ENCODE results near the gene NCAPG2. TPM values are rescaled to one million over a fixed set of nuclear protein-coding genes. Genes with fewer than 3 reads are reported as not detected.

NCAPG2 gene
- total and polyA plus RNA-seq, 2 experiments from 2014 or later, result 15.6 to 17.3 TPM

DNA sequence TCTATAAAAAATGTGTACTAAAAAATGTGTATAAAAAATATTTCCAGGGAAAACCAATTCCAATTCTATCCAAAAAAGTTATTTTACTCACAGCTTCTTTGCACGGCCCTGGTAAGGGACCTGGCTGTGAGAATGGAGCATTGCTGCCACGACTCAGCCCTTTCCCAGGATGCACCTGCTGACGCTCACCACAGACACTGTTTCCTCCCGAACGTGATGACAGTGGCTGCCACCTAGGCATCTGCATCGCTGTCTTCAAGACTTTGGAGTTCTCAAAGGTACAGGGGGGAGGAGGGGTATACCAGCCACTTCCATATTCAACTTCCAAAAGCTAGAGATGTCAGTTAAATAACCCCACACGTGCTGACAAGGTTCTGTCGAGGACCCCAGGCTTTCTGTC, 93.1 kb downstream of the NCAPG2 start:
- Histone ChIP-seq H4K20me1 (ENCODE audit: insufficient read depth) (no peaks in the 10 kb centered on the region), H3K4me2 (ENCODE audit: unreplicated experiment) (no peak overlapping the region), H3K9me2 (ENCODE audit: insufficient read depth) (no peaks in the 10 kb centered on the region), H3K36me3 (ENCODE audit: low read depth) (no peaks in the 10 kb centered on the region), H3K9ac (no peak overlapping the region), H3K27me3 (replicated peaks; ENCODE audit: insufficient read depth) (no peaks in the 10 kb centered on the region), H3K9me3 (ENCODE audit: low read depth) (no peaks in the 10 kb centered on the region), H3F3A (ENCODE audit: insufficient read depth) (no peaks in the 10 kb centered on the region), H3K4me1 (ENCODE audit: insufficient read depth) (no peaks in the 10 kb centered on the region; the same call in none of the 2 replicates), H3K4me3 (no peak overlapping the region), H3K79me2 (ENCODE audit: insufficient read depth) (no peaks in the 10 kb centered on the region), H3K27ac (no peak overlapping the region), H2AFZ (no peak overlapping the region)
- WGBS, 2 experiments (ENCODE audit: low coverage in 1 of 2, low lambda C conversion rate in 2 of 2, missing lambda C conversion rate in 2 of 2), result 88 to 93% methylated on average over 8 of the region's 8 CpGs
- in situ Hi-C loops (cut with MboI), result no loop called here
- TF ChIP-seq EZH2phosphoT487 (IDR thresholded peaks at IDR 0.05; ENCODE audit: insufficient read depth, low read depth), result no peak
- no peak for TF ChIP-seq EZH2 (IDR thresholded peaks at IDR 0.05; ENCODE audit: insufficient read depth, poor library complexity, severe bottlenecking)
- DNase-seq, result no peak

DNA sequence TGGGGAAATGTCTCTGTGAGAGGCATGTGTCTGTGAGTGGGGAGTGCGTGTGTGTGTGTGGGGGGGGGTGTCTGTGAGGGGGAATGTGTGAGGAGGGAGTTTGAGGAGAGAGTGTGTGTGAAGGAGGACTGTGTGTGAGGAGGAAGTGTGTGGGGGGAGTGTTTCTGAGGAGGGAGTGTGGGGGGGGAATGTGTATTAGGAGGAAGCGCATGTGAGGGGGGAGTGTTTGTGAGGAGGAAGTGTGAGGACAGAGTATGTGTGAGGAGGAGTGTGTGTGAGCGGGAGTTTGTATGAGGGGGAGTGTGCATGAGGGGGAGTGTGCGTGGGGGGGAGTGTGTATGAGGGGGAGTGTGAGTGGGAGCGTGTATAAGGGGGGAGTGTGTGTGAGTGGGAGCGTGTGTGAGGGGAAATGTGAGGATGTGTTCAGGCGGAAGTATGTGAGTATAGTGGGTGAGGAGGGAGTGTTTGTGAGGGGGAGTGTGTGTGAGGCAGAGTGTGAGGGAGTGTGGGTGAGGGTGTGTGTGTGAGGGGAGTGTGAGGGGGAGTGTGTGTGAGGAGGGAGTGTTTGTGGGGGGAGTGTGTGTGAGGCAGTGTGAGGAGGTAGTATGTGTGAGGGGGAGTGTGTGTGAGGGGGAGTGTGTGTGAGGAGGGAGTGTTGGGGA, 95.2 kb downstream of the NCAPG2 start:
- Histone ChIP-seq H3K27me3 (replicated peaks; ENCODE audit: insufficient read depth) (no peaks in the 10 kb centered on the region), H3K9ac (no peak overlapping the region), H3K27ac (no peak overlapping the region), H3K79me2 (ENCODE audit: insufficient read depth) (no peaks in the 10 kb centered on the region), H3K36me3 (ENCODE audit: low read depth) (no peaks in the 10 kb centered on the region), H3K4me3 (no peak overlapping the region), H4K20me1 (ENCODE audit: insufficient read depth) (no peaks in the 10 kb centered on the region), H3K4me2 (ENCODE audit: unreplicated experiment) (no peak overlapping the region), H3K9me2 (ENCODE audit: insufficient read depth) (no peaks in the 10 kb centered on the region), H2AFZ (no peak overlapping the region), H3K4me1 (ENCODE audit: insufficient read depth) (no peaks in the 10 kb centered on the region), H3F3A (ENCODE audit: insufficient read depth) (no peaks in the 10 kb centered on the region), H3K9me3 (ENCODE audit: low read depth) (no peaks in the 10 kb centered on the region)
- 83 to 86% methylated on average over 1 to 7 of the region's 7 CpGs for whole genome bisulfite sequencing, 2 experiments (ENCODE audit: low coverage in 1 of 2, low lambda C conversion rate in 2 of 2, missing lambda C conversion rate in 2 of 2)
- DNase-seq, result no peak
- TF ChIP-seq EZH2phosphoT487 (IDR thresholded peaks at IDR 0.05; ENCODE audit: insufficient read depth, low read depth), result no peak
- no peak for TF ChIP-seq EZH2 (IDR thresholded peaks at IDR 0.05; ENCODE audit: insufficient read depth, poor library complexity, severe bottlenecking)
- in situ Hi-C loops (cut with MboI), result no loop called here

DNA sequence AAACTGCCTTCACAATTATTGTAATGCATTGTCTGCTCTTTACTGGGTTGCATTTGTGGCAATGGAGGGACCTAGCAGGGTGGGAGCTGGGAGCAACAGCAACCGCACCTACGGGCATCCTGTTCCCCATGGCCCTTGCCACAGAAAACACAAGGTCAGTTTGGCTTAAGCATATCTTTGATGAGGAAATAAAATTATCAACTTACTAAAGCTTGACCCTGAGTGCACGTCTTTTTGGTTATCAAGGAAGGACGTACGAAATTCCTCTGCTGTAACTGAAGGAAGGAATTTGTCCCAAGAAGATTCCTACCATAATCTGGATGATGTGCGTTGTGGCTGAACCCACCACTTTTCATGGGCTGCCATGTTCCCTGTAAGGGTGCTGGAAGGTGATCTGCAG, 97.0 kb downstream of the NCAPG2 start:
- no peaks in the 10 kb centered on the region for H3K79me2 ChIP-seq (ENCODE audit: insufficient read depth)
- 92 to 94% methylated on average over 6 of the region's 6 CpGs for WGBS, 2 experiments (ENCODE audit: low coverage in 1 of 2, low lambda C conversion rate in 2 of 2, missing lambda C conversion rate in 2 of 2)

DNA sequence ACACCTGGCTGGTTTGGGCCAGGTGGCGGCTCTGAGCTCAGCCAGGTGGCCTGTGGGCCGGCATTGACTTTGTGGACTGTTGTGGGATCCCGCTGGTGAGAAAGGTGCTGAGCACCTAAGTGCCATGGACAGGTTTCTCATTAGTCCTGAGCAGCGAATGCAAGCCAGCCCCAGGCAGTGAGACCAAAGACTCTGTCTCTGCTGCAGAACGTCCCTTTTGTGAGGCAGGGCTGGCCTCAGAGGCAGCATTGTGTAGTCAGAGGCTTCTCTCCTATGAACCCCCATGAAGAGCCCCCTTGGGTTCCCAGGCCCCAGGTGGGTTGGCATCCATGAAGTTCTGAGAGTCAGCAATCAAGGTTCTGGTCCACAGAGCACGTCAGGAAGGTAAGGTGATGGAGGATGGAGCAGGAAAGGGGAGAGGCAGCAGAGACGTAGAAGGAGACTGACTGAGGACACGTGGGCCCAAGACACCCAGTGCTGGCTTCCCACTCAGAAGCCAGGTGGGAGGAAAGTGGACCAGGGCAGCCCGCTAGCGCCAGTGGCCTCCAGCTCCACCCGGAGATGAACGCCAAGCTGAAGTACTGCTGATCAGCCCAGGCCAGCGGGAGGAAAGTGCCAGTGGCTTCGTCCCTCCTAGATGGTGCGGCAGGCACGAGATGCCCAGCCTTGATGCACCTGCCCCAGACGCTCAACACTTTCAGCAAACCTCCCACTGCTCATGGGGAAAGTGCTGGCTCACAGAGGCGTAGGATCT, 97.8 kb downstream of the NCAPG2 start:
- DNase-seq, result no peak
- TF ChIP-seq EZH2phosphoT487 (IDR thresholded peaks at IDR 0.05; ENCODE audit: insufficient read depth, low read depth) (no peak), EZH2 (IDR thresholded peaks at IDR 0.05; ENCODE audit: insufficient read depth, poor library complexity, severe bottlenecking) (no peak)
- no peaks in the 10 kb centered on the region for H3F3A ChIP-seq (ENCODE audit: insufficient read depth)

More for the DNA sequence above, 97.0 kb downstream of the NCAPG2 start:
- Histone ChIP-seq H3K4me3 (no peak overlapping the region), H2AFZ (no peak overlapping the region), H3F3A (ENCODE audit: insufficient read depth) (no peaks in the 10 kb centered on the region), H3K9me3 (ENCODE audit: low read depth) (no peaks in the 10 kb centered on the region), H4K20me1 (ENCODE audit: insufficient read depth) (no peaks in the 10 kb centered on the region), H3K36me3 (ENCODE audit: low read depth) (no peaks in the 10 kb centered on the region), H3K27ac (no peak overlapping the region), H3K27me3 (replicated peaks; ENCODE audit: insufficient read depth) (no peaks in the 10 kb centered on the region), H3K4me2 (ENCODE audit: unreplicated experiment) (no peak overlapping the region), H3K4me1 (ENCODE audit: insufficient read depth) (no peaks in the 10 kb centered on the region), H3K9me2 (ENCODE audit: insufficient read depth) (no peaks in the 10 kb centered on the region), H3K9ac (no peak overlapping the region)
- in situ Hi-C loops (cut with MboI), result no loop called here
- DNase-seq, result no peak
- TF ChIP-seq EZH2phosphoT487 (IDR thresholded peaks at IDR 0.05; ENCODE audit: insufficient read depth, low read depth) (no peak), EZH2 (IDR thresholded peaks at IDR 0.05; ENCODE audit: insufficient read depth, poor library complexity, severe bottlenecking) (no peak)

More for the DNA sequence above, 97.8 kb downstream of the NCAPG2 start:
- H3K4me2 ChIP-seq (ENCODE audit: unreplicated experiment), result no peak overlapping the region
- 98% methylated on average over 18 of the region's 18 CpGs for WGBS, 2 experiments (ENCODE audit: low coverage in 1 of 2, low lambda C conversion rate in 2 of 2, missing lambda C conversion rate in 2 of 2)
- no peaks in the 10 kb centered on the region for H3K4me1 ChIP-seq (ENCODE audit: insufficient read depth)
- H2AFZ ChIP-seq, result no peak overlapping the region
- H3K27me3 ChIP-seq (replicated peaks; ENCODE audit: insufficient read depth), result no peaks in the 10 kb centered on the region
- no peaks in the 10 kb centered on the region for H4K20me1 ChIP-seq (ENCODE audit: insufficient read depth)
- H3K79me2 ChIP-seq (ENCODE audit: insufficient read depth), result no peaks in the 10 kb centered on the region
- no peak overlapping the region for H3K4me3 ChIP-seq
- H3K9ac ChIP-seq, result no peak overlapping the region
- H3K36me3 ChIP-seq (ENCODE audit: low read depth), result no peaks in the 10 kb centered on the region
- H3K9me3 ChIP-seq (ENCODE audit: low read depth), result no peaks in the 10 kb centered on the region
- H3K9me2 ChIP-seq (ENCODE audit: insufficient read depth), result no peaks in the 10 kb centered on the region
- in situ Hi-C loops (cut with MboI), result no loop called here
- H3K27ac ChIP-seq, result no peak overlapping the region
